ENCODE data around the gene CT45A7.
"Not testable (repeated sequence)": the region's sequence is repeated elsewhere in the genome, so short reads cannot be mapped to it uniquely, and the experiment has no call there.

GRCh38 chrX:135802687-135803086, 34.4 kb downstream of the CT45A7 start, which contains the start of gene CT45A6:
- not testable (repeated sequence) for TF ChIP-seq CTCF (IDR thresholded peaks at IDR 0.05; ENCODE audit: control extremely low read depth in 1 of 3, insufficient read depth in 1 of 3, low read depth in 1 of 3, low read length in 3 of 3); EZH2 (IDR thresholded peaks at IDR 0.05; ENCODE audit: low read depth, low read length, severe bottlenecking); SRF (IDR thresholded peaks at IDR 0.05; ENCODE audit: low read depth, low read length); PHF8 (conservative IDR thresholded peaks at IDR 0.05; ENCODE audit: low read depth, low read length); EP300 (IDR thresholded peaks at IDR 0.05; ENCODE audit: borderline replicate concordance in 1 of 2, low read depth in 2 of 2, low read length in 2 of 2); POLR2A (IDR thresholded peaks at IDR 0.05; ENCODE audit: control extremely low read depth in 1 of 2, low read depth in 2 of 2, low read length in 2 of 2)

Measured in H1 (cell line).